Measurements from ENCODE around the gene HMCN2.
"Not testable (repeated sequence)": the region's sequence is repeated elsewhere in the genome, so short reads cannot be mapped to it uniquely, and the experiment has no call there.

The HMCN2 gene

GRCh38 chr9:130432796-130433167 is 167.2 kb downstream of the HMCN2 start:
- DNase-seq (ENCODE audit: low read depth in 2 of 2), result no peak

- peak; percentile 30 to 45 for DNase-seq (ENCODE audit: low read depth in 2 of 2)
Measured at GRCh38 chr9:130433168-130433946, 167.8 kb downstream of the HMCN2 start.

GRCh38 chr9:130433947-130434262 is 168.3 kb downstream of the HMCN2 start:
- DNase-seq (ENCODE audit: low read depth in 2 of 2), result no peak

GRCh38 chr9:130434656-130435055 is 169.1 kb downstream of the HMCN2 start:
- not testable (repeated sequence) for DNase-seq (ENCODE audit: low read depth in 2 of 2)

GRCh38 chr9:130437011-130437789 is 171.6 kb downstream of the HMCN2 start:
- DNase-seq (ENCODE audit: low read depth in 2 of 2), result no peak

- no peak for DNase-seq (ENCODE audit: low read depth in 2 of 2)
Measured at GRCh38 chr9:130438382-130438981, 172.9 kb downstream of the HMCN2 start.

GRCh38 chr9:130441031-130441430 is 175.5 kb downstream of the HMCN2 start:
- no peak for DNase-seq (ENCODE audit: low read depth in 2 of 2)

GRCh38 chr9:130442746-130443455 is 177.3 kb downstream of the HMCN2 start:
- DNase-seq (ENCODE audit: low read depth in 2 of 2), result no peak

- no peak for DNase-seq (ENCODE audit: low read depth in 2 of 2)
Measured at GRCh38 chr9:130443456-130443801, 177.9 kb downstream of the HMCN2 start.

GRCh38 chr9:130443840-130444492 is 178.4 kb downstream of the HMCN2 start:
- no peak for DNase-seq (ENCODE audit: low read depth in 2 of 2)

GRCh38 chr9:130444565-130445221 is 179.1 kb downstream of the HMCN2 start, which contains the start of gene ASS1:
Gene ASS1 (plus strand): TSS chr9:130444961. CDS start chr9:130452229, 7,268 bp downstream.
- peak; percentile 24 to 37 for DNase-seq (ENCODE audit: low read depth in 2 of 2)

- no peak for DNase-seq (ENCODE audit: low read depth in 2 of 2)
Measured at GRCh38 chr9:130445268-130445983, 179.9 kb downstream of the HMCN2 start.

- DNase-seq (ENCODE audit: low read depth in 2 of 2), result no peak
Measured at GRCh38 chr9:130446101-130446861, 180.7 kb downstream of the HMCN2 start.

GRCh38 chr9:130447193-130447816 is 181.7 kb downstream of the HMCN2 start:
- no peak for DNase-seq (ENCODE audit: low read depth in 2 of 2)

GRCh38 chr9:130448035-130448624 is 182.6 kb downstream of the HMCN2 start:
- no peak for DNase-seq (ENCODE audit: low read depth in 2 of 2)

- no peak for DNase-seq (ENCODE audit: low read depth in 2 of 2)
Measured at GRCh38 chr9:130448771-130449603, 183.4 kb downstream of the HMCN2 start.

GRCh38 chr9:130450344-130451003 is 184.9 kb downstream of the HMCN2 start:
- no peak for DNase-seq (ENCODE audit: low read depth in 2 of 2)

Data from stimulated activated CD8-positive, alpha-beta memory T cell treated with anti-CD3 and anti-CD28 coated beads, Interleukin-15, amount 100 ng/mL, for 48 hours (primary cell).